Measurements from ENCODE around the gene ZBTB48.
A peak's percentile ranks its signal among the peaks of the same experiment; 100 is the strongest.

ZBTB48 gene

GRCh38 chr1:6580119-6580592 is 362 bp downstream of the ZBTB48 start:
- peak overlapping the region; percentile 87 for H3K4me3 ChIP-seq (replicated peaks; ENCODE audit: insufficient read depth, low read length)
- peak in 1 of 2 experiments; percentile 64 for DNase-seq (ENCODE audit: low read depth in 1 of 2, low spot score in 1 of 2)
- peak overlapping the region; percentile 89 for H3K27ac ChIP-seq (replicated peaks)
- H3K27me3 ChIP-seq (ENCODE audit: insufficient read depth, poor library complexity, severe bottlenecking): no peaks in the 10 kb centered on the region
- peak; percentile 67; the same call in 1 of the 2 replicates for TF ChIP-seq SPI1 (IDR thresholded peaks at IDR 0.05; ENCODE audit: borderline replicate concordance, low read depth)
- TF ChIP-seq CTCF (IDR thresholded peaks at IDR 0.05; ENCODE audit: insufficient read depth, low read length): no peak

- DNase-seq (ENCODE audit: low read depth in 1 of 2, low spot score in 1 of 2): peak in 1 of 2 experiments; percentile 80
- H3K27ac ChIP-seq (replicated peaks): peak overlapping the region; percentile 89
- no peak for TF ChIP-seq REST (IDR thresholded peaks at IDR 0.05; ENCODE audit: insufficient replicate concordance, low read depth)
- no peak for TF ChIP-seq GABPA (IDR thresholded peaks at IDR 0.05; ENCODE audit: low read depth)
- TF ChIP-seq CTCF (IDR thresholded peaks at IDR 0.05; ENCODE audit: insufficient read depth, low read length): no peak
- TF ChIP-seq POLR2AphosphoS5 (IDR thresholded peaks at IDR 0.05; ENCODE audit: low read depth): no peak
- TF ChIP-seq SPI1 (IDR thresholded peaks at IDR 0.05; ENCODE audit: borderline replicate concordance, low read depth): no peak
- no peaks in the 10 kb centered on the region for H3K27me3 ChIP-seq (ENCODE audit: insufficient read depth, poor library complexity, severe bottlenecking)
- peak overlapping the region; percentile 87 for H3K4me3 ChIP-seq (replicated peaks; ENCODE audit: insufficient read depth, low read length)
Observed at GRCh38 chr1:6580593-6581409, 1.0 kb downstream of the ZBTB48 start.

GRCh38 chr1:6581561-6582305 is 1.9 kb downstream of the ZBTB48 start:
- H3K27ac ChIP-seq (replicated peaks): peak overlapping the region; percentile 89
- TF ChIP-seq POLR2AphosphoS5 (IDR thresholded peaks at IDR 0.05; ENCODE audit: low read depth) (0 out of 2 replicates have a peak, but pooled peaks have one; percentile 41), REST (IDR thresholded peaks at IDR 0.05; ENCODE audit: insufficient replicate concordance, low read depth) (no peak), SPI1 (IDR thresholded peaks at IDR 0.05; ENCODE audit: borderline replicate concordance, low read depth) (peak; percentile 50; the same call in 1 of the 2 replicates)
- peak overlapping the region; percentile 87 for H3K4me3 ChIP-seq (replicated peaks; ENCODE audit: insufficient read depth, low read length)
- H3K27me3 ChIP-seq (ENCODE audit: insufficient read depth, poor library complexity, severe bottlenecking): no peaks in the 10 kb centered on the region
- peak in 1 of 2 experiments; percentile 89 for DNase-seq (ENCODE audit: low read depth in 1 of 2, low spot score in 1 of 2)

- H3K4me3 ChIP-seq (replicated peaks; ENCODE audit: insufficient read depth, low read length): peak overlapping the region; percentile 26
- no peak for DNase-seq (ENCODE audit: low read depth in 1 of 2, low spot score in 1 of 2)
- H3K27me3 ChIP-seq (ENCODE audit: insufficient read depth, poor library complexity, severe bottlenecking): no peaks in the 10 kb centered on the region
- H3K27ac ChIP-seq (replicated peaks): peak overlapping the region; percentile 89
- TF ChIP-seq CTCF (IDR thresholded peaks at IDR 0.05; ENCODE audit: insufficient read depth, low read length) (no peak), POLR2AphosphoS5 (IDR thresholded peaks at IDR 0.05; ENCODE audit: low read depth) (no peak; the same call in 1 of the 2 replicates), GABPA (IDR thresholded peaks at IDR 0.05; ENCODE audit: low read depth) (no peak), REST (IDR thresholded peaks at IDR 0.05; ENCODE audit: insufficient replicate concordance, low read depth) (no peak), SPI1 (IDR thresholded peaks at IDR 0.05; ENCODE audit: borderline replicate concordance, low read depth) (no peak)
Observed at GRCh38 chr1:6582370-6582769, 2.6 kb downstream of the ZBTB48 start.

All from HL-60 (cell line).